Measurements from ENCODE around the gene RIMBP2.

The RIMBP2 gene

DNA sequence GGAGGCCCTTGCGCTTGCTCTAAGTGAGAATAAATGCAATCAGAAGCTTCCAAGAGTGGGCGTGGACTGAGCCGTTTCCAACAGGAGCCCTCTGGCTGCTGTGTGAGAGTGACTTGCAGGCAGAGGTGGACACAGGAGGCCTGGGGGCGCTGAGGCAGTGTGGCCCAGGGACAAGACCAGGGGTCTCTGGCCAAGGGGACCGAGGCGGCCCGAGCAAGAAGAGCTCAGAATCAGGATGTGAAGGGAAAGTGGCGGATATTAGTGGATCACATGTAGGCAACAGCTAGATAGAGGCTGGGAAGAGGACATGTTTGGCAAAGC is 8.6 kb downstream of the RIMBP2 start:
- no peak overlapping the region for H3K9ac ChIP-seq (ENCODE audit: low read length)
- H3K27ac ChIP-seq (ENCODE audit: low read length), result no peak overlapping the region
- no peaks in the 10 kb centered on the region for H3K9me3 ChIP-seq (ENCODE audit: insufficient read depth, low read length)
- H3K4me1 ChIP-seq (ENCODE audit: low read length), result no peaks in the 10 kb centered on the region
- no peaks in the 10 kb centered on the region for H3K27me3 ChIP-seq (ENCODE audit: low read depth, low read length)
- no peaks in the 10 kb centered on the region for H3K79me2 ChIP-seq (ENCODE audit: low read length)
- no peaks in the 10 kb centered on the region for H3K36me3 ChIP-seq (replicated peaks; ENCODE audit: low read depth, low read length)
- H4K20me1 ChIP-seq (ENCODE audit: insufficient read depth, low read length), result no peaks in the 10 kb centered on the region
- no peak overlapping the region for H2AFZ ChIP-seq (ENCODE audit: low read depth, low read length)
- TF ChIP-seq, protein P1, sequence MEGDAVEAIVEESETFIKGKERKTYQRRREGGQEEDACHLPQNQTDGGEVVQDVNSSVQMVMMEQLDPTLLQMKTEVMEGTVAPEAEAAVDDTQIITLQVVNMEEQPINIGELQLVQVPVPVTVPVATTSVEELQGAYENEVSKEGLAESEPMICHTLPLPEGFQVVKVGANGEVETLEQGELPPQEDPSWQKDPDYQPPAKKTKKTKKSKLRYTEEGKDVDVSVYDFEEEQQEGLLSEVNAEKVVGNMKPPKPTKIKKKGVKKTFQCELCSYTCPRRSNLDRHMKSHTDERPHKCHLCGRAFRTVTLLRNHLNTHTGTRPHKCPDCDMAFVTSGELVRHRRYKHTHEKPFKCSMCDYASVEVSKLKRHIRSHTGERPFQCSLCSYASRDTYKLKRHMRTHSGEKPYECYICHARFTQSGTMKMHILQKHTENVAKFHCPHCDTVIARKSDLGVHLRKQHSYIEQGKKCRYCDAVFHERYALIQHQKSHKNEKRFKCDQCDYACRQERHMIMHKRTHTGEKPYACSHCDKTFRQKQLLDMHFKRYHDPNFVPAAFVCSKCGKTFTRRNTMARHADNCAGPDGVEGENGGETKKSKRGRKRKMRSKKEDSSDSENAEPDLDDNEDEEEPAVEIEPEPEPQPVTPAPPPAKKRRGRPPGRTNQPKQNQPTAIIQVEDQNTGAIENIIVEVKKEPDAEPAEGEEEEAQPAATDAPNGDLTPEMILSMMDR (IDR thresholded peaks at IDR 0.05; ENCODE audit: low read depth, low read length), result no peak
- no peak for TF ChIP-seq EZH2phosphoT487 (IDR thresholded peaks at IDR 0.05; ENCODE audit: low read depth)
- H3K4me3 ChIP-seq (ENCODE audit: low read length), result no peak overlapping the region
- H3K4me2 ChIP-seq (ENCODE audit: low read length), result no peak overlapping the region

DNA sequence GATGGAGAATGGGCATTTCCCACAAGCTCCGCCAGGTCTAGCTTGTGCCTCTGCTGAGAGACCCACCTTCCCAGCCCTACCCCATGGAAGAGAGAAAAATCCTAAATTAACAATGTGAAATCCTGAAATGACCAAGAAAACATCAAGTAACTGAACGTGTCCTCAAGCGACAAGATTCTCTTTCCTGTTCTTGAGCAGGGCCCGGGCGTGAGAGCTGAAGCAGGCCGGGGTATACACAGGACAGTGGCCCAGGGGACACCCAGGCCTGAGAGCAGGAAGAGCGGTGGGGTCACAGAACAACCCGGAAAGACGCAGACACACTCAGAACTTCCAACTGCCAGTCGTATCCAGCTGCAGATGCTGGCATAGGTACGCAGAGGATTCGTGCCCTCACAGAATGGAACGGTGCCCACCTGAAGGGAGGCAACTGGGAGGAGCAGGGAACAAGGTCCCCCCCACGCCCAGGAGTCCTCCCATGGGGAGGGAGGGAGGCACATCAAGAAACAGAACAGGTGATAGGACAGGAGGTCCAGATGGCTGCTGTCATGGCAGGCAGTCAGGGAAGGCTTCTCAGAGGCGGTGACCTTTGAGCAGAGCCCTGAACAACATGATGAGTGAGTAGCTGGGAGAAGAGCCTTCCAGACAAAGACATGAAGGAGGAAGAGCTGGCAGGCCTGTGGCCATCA is 9.1 kb downstream of the RIMBP2 start:
- H3K9ac ChIP-seq (ENCODE audit: low read length), result no peak overlapping the region
- H3K27ac ChIP-seq (ENCODE audit: low read length), result no peak overlapping the region
- no peak for TF ChIP-seq EZH2phosphoT487 (IDR thresholded peaks at IDR 0.05; ENCODE audit: low read depth)
- TF ChIP-seq, protein P1 (IDR thresholded peaks at IDR 0.05; ENCODE audit: low read depth, low read length), result no peak
- no peak overlapping the region for H3K4me3 ChIP-seq (ENCODE audit: low read length)
- no peaks in the 10 kb centered on the region for H4K20me1 ChIP-seq (ENCODE audit: insufficient read depth, low read length)
- H3K9me3 ChIP-seq (ENCODE audit: insufficient read depth, low read length), result no peaks in the 10 kb centered on the region
- H3K4me2 ChIP-seq (ENCODE audit: low read length), result no peak overlapping the region
- no peaks in the 10 kb centered on the region for H3K4me1 ChIP-seq (ENCODE audit: low read length)
- no peaks in the 10 kb centered on the region for H3K27me3 ChIP-seq (ENCODE audit: low read depth, low read length)
- H3K36me3 ChIP-seq (replicated peaks; ENCODE audit: low read depth, low read length), result no peaks in the 10 kb centered on the region
- H2AFZ ChIP-seq (ENCODE audit: low read depth, low read length), result no peak overlapping the region
- H3K79me2 ChIP-seq (ENCODE audit: low read length), result no peaks in the 10 kb centered on the region

DNA sequence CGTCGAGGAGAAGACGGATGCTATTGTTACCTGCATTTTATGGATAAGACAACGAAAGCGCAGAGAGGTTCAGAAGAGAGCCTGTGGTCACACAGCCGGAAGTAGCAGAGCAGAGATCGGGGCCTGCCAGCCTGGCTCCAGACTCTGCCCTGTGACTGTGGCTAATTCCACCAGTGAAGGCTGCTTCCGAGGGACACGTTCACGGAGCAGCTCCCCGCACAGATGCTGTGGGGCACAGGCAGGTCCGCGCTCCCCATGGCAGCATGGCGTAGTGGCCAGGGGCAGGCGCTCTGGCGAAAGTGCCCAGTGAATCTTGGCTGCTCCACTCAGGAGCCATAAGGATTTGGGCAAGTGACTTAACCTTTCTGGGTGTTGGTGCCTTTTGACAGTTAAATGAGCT is 9.8 kb downstream of the RIMBP2 start:
- Histone ChIP-seq H3K4me1 (ENCODE audit: low read length) (no peaks in the 10 kb centered on the region), H3K4me3 (ENCODE audit: low read length) (no peak overlapping the region)

DNA sequence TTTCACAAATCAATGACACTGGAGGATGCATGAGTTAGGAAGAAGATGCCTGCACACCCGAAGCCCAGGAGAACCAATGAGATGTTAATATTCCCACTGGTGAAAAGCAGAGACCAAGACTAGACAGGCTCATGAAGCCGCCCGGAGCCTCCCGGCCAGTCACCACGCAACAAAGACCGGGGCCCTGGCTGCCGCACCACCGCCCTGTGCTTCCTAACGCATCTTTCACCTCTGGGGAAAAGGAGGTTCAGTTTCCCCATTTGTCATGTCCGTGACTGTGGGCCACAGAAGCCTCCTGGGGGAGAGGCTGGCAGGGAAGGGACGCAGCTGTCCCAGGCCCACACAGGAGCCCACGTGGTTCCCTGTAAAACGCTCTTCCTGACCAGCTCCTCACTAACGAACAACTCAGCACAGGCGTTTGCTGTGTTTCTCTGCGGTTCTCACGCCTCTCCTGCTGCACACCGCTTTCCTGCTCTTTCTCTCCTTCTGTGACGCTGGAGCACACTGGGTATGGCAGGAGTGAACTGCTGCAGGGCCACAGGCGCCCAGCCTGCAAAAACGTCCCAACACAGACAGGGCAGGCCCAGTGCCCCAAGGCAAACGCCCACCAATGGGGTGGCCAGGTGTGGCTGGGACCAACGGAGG is 10.8 kb downstream of the RIMBP2 start:
- Histone ChIP-seq H3K9ac (ENCODE audit: low read length) (no peak overlapping the region), H3K27ac (ENCODE audit: low read length) (no peak overlapping the region), H3K9me3 (ENCODE audit: insufficient read depth, low read length) (no peaks in the 10 kb centered on the region), H3K4me3 (ENCODE audit: low read length) (no peak overlapping the region), H2AFZ (ENCODE audit: low read depth, low read length) (no peak overlapping the region), H3K79me2 (ENCODE audit: low read length) (no peaks in the 10 kb centered on the region), H3K4me2 (ENCODE audit: low read length) (no peak overlapping the region), H4K20me1 (ENCODE audit: insufficient read depth, low read length) (no peaks in the 10 kb centered on the region), H3K27me3 (ENCODE audit: low read depth, low read length) (no peaks in the 10 kb centered on the region), H3K36me3 (replicated peaks; ENCODE audit: low read depth, low read length) (no peaks in the 10 kb centered on the region), H3K4me1 (ENCODE audit: low read length) (no peaks in the 10 kb centered on the region)
- TF ChIP-seq EZH2phosphoT487 (IDR thresholded peaks at IDR 0.05; ENCODE audit: low read depth), result no peak
- TF ChIP-seq, protein P1 (IDR thresholded peaks at IDR 0.05; ENCODE audit: low read depth, low read length), result no peak

More for the DNA sequence above, 9.8 kb downstream of the RIMBP2 start:
- Histone ChIP-seq H3K4me2 (ENCODE audit: low read length) (no peak overlapping the region), H4K20me1 (ENCODE audit: insufficient read depth, low read length) (no peaks in the 10 kb centered on the region), H3K36me3 (replicated peaks; ENCODE audit: low read depth, low read length) (no peaks in the 10 kb centered on the region), H3K79me2 (ENCODE audit: low read length) (no peaks in the 10 kb centered on the region), H3K27ac (ENCODE audit: low read length) (no peak overlapping the region), H3K9ac (ENCODE audit: low read length) (no peak overlapping the region), H3K27me3 (ENCODE audit: low read depth, low read length) (no peaks in the 10 kb centered on the region), H2AFZ (ENCODE audit: low read depth, low read length) (no peak overlapping the region), H3K9me3 (ENCODE audit: insufficient read depth, low read length) (no peaks in the 10 kb centered on the region)
- TF ChIP-seq, protein P1 (IDR thresholded peaks at IDR 0.05; ENCODE audit: low read depth, low read length), result no peak
- TF ChIP-seq EZH2phosphoT487 (IDR thresholded peaks at IDR 0.05; ENCODE audit: low read depth), result no peak

All from OCI-LY3 (cell line).